Type B pancreatic cell (in vitro differentiated cells): ENCODE measurements around the gene OR2V2. TPM values are rescaled to one million over a fixed set of nuclear protein-coding genes. Genes with fewer than 3 reads are reported as not detected.

Experiments used
- DNase-seq: peaks from one replicate; pipeline ENCODE4 v3.0.0; 2021; ENCODE audit warnings: mixed read lengths; ENCODE audit not compliant: unreplicated experiment; ENCODE audit errors: extremely low spot score
- H3K27ac Mint-ChIP-seq: 2 replicates; pipeline ENCODE4 v1.8.0; 2021; ENCODE audit warnings: mild to moderate bottlenecking, mixed read lengths
- H3K27me3 Mint-ChIP-seq: 2 replicates; pipeline ENCODE4 v1.8.0; 2021; ENCODE audit warnings: mixed read lengths
- H3K36me3 Mint-ChIP-seq: 2 replicates; pipeline ENCODE4 v1.8.0; 2021; ENCODE audit warnings: mixed read lengths
- H3K4me1 Mint-ChIP-seq: one replicate; pipeline ENCODE4 v1.8.0; 2021; ENCODE audit warnings: mixed read lengths; ENCODE audit not compliant: unreplicated experiment
- H3K4me3 Mint-ChIP-seq: 2 replicates; pipeline ENCODE4 v1.8.0; 2021; ENCODE audit warnings: mild to moderate bottlenecking, mixed read lengths
- H3K9me3 Mint-ChIP-seq: 2 replicates; pipeline ENCODE4 v1.8.0; 2021; ENCODE audit warnings: mixed read lengths
- total RNA-seq: library from RNA; stranded (reverse); gene quantifications from 2 replicates; pipeline ENCODE4 v1.2.1, GENCODE V29; 2021; ENCODE audit warnings: low replicate concordance
- TF ChIP-seq, protein P1 (sequence below): fragments of 200-600 bp; sonication (generic); conservative IDR thresholded peaks from 2 replicates; pipeline ENCODE4 v1.5.0; 2021; ENCODE audit warnings: antibody characterized with exemption, mild to moderate bottlenecking

The OR2V2 gene
- total RNA-seq, 1 donor from 2014 or later = not detected

- H3K27ac Mint-ChIP-seq = peak within 1 kb of the TSS; percentile 99
- H3K36me3 Mint-ChIP-seq = no peaks in the 10 kb centered on the region
- peaks cover 66% of the 10 kb centered on the region for H3K27me3 Mint-ChIP-seq
- H3K4me3 Mint-ChIP-seq = peak within 1 kb of the TSS; percentile 98
- peaks cover 15% of the 10 kb centered on the region for H3K4me1 Mint-ChIP-seq
- TF ChIP-seq, protein P1, sequence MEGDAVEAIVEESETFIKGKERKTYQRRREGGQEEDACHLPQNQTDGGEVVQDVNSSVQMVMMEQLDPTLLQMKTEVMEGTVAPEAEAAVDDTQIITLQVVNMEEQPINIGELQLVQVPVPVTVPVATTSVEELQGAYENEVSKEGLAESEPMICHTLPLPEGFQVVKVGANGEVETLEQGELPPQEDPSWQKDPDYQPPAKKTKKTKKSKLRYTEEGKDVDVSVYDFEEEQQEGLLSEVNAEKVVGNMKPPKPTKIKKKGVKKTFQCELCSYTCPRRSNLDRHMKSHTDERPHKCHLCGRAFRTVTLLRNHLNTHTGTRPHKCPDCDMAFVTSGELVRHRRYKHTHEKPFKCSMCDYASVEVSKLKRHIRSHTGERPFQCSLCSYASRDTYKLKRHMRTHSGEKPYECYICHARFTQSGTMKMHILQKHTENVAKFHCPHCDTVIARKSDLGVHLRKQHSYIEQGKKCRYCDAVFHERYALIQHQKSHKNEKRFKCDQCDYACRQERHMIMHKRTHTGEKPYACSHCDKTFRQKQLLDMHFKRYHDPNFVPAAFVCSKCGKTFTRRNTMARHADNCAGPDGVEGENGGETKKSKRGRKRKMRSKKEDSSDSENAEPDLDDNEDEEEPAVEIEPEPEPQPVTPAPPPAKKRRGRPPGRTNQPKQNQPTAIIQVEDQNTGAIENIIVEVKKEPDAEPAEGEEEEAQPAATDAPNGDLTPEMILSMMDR = no peak
- DNase-seq = no peak
- H3K9me3 Mint-ChIP-seq = no peaks in the 10 kb centered on the region
Measured at GRCh38 chr5:181204826-181205760, 57.7 kb downstream of the OR2V2 start, which contains the start of gene TRIM7. Gene TRIM7 (minus strand): TSS chr5:181205196. CDS start chr5:181205110, 86 bp downstream.

GRCh38 chr5:181205761-181206649, 58.6 kb downstream of the OR2V2 start:
- Mint-ChIP-seq H3K36me3 (no peaks in the 10 kb centered on the region), H3K4me3 (peak overlapping the region; percentile 98), H3K27ac (peak overlapping the region; percentile 99), H3K4me1 (peaks cover 15% of the 10 kb centered on the region), H3K27me3 (peaks cover 59% of the 10 kb centered on the region), H3K9me3 (no peaks in the 10 kb centered on the region)
- TF ChIP-seq, protein P1 = no peak
- DNase-seq = no peak

GRCh38 chr5:181207214-181207959, 60.0 kb downstream of the OR2V2 start:
- no peak for DNase-seq
- Mint-ChIP-seq H3K27me3 (peaks cover 57% of the 10 kb centered on the region), H3K9me3 (no peaks in the 10 kb centered on the region), H3K4me1 (peaks cover 15% of the 10 kb centered on the region), H3K4me3 (peak overlapping the region; percentile 98), H3K27ac (peak overlapping the region; percentile 99), H3K36me3 (no peaks in the 10 kb centered on the region)
- TF ChIP-seq, protein P1 = no peak

GRCh38 chr5:181207960-181208253, 60.5 kb downstream of the OR2V2 start:
- DNase-seq = no peak
- H3K4me3 Mint-ChIP-seq = peak overlapping the region; percentile 98
- no peaks in the 10 kb centered on the region for H3K36me3 Mint-ChIP-seq
- peaks cover 15% of the 10 kb centered on the region for H3K4me1 Mint-ChIP-seq
- H3K27ac Mint-ChIP-seq = peak overlapping the region; percentile 99
- TF ChIP-seq, protein P1 = no peak
- no peaks in the 10 kb centered on the region for H3K9me3 Mint-ChIP-seq
- H3K27me3 Mint-ChIP-seq = peaks cover 59% of the 10 kb centered on the region

Other genes starting within 250 kb of the OR2V2 start
- 0.87 and 2.0 TPM in 2 replicates for gene BTNL8, start 248.4 kb upstream of the OR2V2 start, total RNA-seq
- 0.82 and 2.7 TPM in 2 replicates for gene BTNL3, start 158.7 kb upstream of the OR2V2 start, total RNA-seq
- gene BTNL9, start 107.3 kb upstream of the OR2V2 start, total RNA-seq = 0.19 and 0.39 TPM in 2 replicates
- not detected in 2 replicates for gene OR2V1, start 16.4 kb upstream of the OR2V2 start, total RNA-seq
- 0.58 and 0.76 TPM in 2 replicates for gene TRIM7, start 57.6 kb downstream of the OR2V2 start, total RNA-seq
- 22.1 and 31.2 TPM in 2 replicates for gene TRIM41, start 75.7 kb downstream of the OR2V2 start, total RNA-seq
- 1,864 and 2,055 TPM in 2 replicates for gene RACK1, start 96.3 kb downstream of the OR2V2 start, total RNA-seq
- 10.1 and 14.1 TPM in 2 replicates for gene TRIM52, start 113.6 kb downstream of the OR2V2 start, total RNA-seq
- gene OR4F3, start 219.7 kb downstream of the OR2V2 start, total RNA-seq = not detected in 2 replicates